Activated T-cell treated with anti-CD3 and anti-CD28 coated beads, Interleukin-2, amount 50 U/mL, for 48 hours (primary cell): ENCODE data around the gene CTNND1.
"Not testable (repeated sequence)": the region's sequence is repeated elsewhere in the genome, so short reads cannot be mapped to it uniquely, and the experiment has no call there.

Experiments used
- DNase-seq, 2 experiments: peaks; one replicate each; pipeline ENCODE4 v3.0.0-alpha.2; 2020

Gene CTNND1, protein sequence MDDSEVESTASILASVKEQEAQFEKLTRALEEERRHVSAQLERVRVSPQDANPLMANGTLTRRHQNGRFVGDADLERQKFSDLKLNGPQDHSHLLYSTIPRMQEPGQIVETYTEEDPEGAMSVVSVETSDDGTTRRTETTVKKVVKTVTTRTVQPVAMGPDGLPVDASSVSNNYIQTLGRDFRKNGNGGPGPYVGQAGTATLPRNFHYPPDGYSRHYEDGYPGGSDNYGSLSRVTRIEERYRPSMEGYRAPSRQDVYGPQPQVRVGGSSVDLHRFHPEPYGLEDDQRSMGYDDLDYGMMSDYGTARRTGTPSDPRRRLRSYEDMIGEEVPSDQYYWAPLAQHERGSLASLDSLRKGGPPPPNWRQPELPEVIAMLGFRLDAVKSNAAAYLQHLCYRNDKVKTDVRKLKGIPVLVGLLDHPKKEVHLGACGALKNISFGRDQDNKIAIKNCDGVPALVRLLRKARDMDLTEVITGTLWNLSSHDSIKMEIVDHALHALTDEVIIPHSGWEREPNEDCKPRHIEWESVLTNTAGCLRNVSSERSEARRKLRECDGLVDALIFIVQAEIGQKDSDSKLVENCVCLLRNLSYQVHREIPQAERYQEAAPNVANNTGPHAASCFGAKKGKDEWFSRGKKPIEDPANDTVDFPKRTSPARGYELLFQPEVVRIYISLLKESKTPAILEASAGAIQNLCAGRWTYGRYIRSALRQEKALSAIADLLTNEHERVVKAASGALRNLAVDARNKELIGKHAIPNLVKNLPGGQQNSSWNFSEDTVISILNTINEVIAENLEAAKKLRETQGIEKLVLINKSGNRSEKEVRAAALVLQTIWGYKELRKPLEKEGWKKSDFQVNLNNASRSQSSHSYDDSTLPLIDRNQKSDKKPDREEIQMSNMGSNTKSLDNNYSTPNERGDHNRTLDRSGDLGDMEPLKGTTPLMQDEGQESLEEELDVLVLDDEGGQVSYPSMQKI

DNA sequence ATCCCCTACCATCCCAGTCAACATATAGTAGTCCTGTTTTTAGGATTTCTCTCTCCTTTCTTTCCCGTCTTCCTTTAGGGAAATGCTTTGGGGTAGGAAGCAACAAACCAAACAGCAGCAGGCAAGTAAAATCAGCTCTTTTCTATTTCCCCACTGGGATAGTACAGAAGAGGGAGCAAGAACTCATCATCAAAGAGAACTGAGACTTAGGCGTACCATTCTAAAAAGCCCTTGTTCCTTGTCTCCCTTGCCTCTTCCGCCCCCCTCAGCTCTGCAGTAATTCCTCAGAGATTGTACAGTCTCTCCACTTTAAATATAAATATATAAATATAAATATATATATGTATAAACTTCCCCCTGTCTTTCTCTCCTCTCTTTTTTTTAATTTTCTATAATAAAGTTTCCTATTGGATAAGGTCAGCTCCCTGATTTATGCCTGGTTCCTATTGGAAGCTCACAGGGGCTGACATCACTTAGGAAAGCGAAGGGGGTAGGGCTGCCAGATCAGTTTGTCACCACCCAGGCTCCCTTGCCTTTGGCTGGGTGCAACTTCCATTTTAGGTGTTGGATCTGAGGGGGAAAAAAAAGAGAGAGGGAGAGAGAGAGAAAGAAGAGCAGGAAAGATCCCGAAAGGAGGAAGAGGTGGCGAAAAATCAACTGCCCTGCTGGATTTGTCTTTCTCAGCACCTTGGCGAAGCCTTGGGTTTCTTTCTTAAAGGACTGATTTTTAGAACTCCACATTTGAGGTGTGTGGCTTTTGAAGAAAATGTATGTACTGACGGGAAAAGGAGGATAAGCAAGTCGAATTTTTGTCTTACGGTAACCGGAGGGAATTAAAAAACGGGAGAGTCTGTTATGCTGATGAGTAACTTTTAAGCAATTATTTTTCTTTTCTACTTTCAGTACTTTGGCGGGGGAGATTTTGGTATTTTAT lies at the start of gene CTNND1:
Gene CTNND1, plus strand, starts transcription at position 502 of the 934 bp plus-strand sequence. CDS start 29,677 bp downstream, outside the sequence.
- no peak for DNase-seq

- peak; percentile 90 to 92 for DNase-seq
Measured at GRCh38 chr11:57712256-57713150, 49.1 kb upstream of the CTNND1 start, which contains the start of gene TMX2. TMX2 (plus strand) TSS chr11:57712593; CDS start chr11:57712619, 26 bp downstream.

DNA sequence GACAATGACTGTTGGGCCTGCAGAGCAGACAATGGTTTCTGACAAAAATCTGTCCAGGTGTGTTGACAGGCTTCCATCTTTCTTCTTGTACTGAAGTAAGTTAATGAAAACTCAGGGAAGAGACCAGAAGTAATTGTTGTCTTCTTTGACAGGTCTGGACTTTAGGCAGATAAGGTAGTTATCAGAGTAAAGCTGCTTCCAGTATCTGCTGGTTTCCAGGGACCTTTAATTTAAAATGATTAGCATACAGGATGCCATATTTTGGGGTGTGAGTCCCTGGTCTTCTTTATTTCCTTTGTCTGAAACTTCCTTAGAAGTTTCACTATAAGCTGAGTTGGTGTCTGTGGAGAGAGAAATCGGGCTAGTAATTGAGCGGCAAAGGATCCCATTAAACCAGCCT lies 47.8 kb upstream of the CTNND1 start:
- DNase-seq, result no peak

GRCh38 chr11:57716726-57717125 lies 44.9 kb upstream of the CTNND1 start:
- not testable (repeated sequence) for DNase-seq

DNA sequence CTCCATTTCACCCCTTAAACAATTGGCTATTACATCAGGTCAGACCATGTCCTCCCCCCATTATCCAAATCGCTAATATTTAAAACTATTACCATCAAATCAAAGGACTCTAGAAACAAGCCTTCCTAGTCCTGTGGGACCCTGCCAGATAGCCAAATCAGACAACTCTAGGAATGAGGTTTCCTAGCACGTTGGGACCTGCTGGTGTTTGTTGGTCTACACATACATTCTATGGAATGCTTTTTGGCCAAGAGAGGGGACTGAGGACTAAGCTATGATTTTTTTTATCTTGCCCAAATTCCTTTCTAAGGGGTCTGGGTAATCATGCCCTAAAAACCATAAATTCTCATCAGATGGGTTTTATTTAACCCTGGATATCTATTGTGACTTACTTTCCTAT lies 34.4 kb upstream of the CTNND1 start:
- DNase-seq, result no peak

DNA sequence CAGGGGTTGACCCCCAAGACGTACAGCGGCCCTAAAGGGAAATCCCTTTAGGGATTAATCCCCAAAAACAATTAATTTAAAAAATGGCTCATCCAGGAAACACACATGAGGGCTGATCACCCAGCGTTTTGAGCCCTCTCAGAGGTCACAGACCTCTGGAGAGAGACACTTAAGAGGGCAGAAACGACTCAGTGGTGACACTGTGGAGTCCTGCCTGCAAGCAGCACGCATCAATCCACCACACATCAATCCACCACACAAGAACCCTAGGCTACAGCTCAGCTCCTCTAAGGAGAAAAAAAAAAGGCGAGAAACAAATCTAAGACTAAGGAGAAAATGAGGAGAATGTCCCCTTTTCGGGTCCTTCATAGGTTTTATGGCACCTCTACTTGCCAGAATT lies 32.8 kb upstream of the CTNND1 start:
- DNase-seq, result no peak

DNA sequence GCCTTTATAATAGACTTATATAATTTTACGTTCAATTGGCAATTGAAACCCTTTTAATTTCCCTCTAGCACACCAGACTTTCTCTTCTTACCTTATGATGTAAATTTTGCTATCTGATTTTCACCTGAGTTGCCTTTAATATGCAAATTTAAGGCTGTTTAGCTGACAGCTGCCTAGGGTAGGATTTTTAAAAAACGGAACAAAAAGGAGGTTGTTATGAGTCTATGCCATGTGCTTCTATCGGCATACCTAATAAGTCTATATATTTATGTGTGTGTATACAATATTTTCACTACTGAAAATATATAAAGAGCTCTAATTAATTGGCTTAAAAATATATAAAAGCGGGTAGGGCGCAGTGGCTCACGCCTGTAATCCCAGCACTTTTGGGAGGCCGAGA lies 32.1 kb upstream of the CTNND1 start:
- no peak for DNase-seq

DNA sequence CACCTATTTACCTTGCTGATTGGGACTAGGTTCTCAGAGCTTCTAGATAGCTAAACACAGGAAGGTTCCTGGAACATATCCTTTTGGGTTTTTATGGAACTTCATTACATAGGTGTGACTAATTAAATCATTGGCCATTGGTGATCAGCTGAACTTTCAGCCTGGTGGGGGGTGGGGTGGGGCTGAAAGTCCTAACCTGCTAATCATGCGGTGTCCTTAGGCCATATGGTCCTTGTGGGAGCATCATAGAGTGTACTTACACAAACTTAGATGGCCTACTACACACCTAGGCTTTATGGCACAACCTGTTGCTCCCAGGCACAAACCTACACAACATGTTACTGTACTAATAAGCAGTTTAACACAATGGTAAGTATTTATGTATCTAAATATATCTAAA lies 28.9 kb upstream of the CTNND1 start:
- no peak for DNase-seq

GRCh38 chr11:57735619-57736298 lies 25.8 kb upstream of the CTNND1 start:
- DNase-seq, result no peak

DNA sequence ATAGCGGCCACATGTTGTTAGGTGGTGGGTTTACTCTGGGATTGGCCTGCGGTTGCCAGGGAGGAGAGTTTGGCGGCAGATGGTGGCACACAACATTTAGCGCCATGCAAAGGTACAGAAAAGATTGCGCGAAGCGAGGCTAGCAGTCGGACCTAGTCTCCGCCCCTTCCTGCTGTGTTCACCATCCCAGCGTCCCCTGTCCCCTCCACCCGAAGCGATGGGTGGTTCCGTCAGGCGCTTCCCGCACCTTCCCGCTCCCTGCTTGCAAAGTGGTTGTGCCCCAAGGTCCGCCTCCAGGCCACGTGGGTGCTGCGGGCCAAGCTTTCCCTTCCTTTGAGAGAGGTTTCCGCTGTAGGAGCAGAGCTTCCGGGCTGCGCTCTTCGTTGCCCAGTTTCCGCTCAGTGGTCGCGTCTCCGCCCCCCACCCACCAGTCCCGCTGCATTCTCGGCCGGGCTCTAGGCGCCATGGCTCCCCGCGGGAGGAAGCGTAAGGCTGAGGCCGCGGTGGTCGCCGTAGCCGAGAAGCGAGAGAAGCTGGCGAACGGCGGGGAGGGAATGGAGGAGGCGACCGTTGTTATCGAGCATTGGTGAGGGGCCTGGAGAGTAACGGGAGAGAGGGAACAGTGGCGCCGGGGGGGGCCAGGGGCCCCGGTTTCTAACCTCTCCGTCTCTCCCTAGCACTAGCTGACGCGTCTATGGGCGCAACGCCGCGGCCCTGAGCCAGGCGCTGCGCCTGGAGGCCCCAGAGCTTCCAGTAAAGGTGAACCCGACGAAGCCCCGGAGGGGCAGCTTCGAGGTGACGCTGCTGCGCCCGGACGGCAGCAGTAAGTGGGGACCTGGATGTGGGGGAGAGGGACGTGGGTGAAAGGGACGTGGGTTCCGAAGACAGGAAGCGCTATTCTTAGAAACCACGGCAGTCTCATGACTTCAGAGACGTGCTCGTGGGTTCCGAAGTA lies 20.2 kb upstream of the CTNND1 start, which contains the start of gene SELENOH:
Gene SELENOH, plus strand, starts transcription at position 360 of the 955 bp plus-strand sequence. Its CDS starts 105 bp downstream, at position 465.
- DNase-seq, result peak; percentile 98

- no peak for DNase-seq
Measured at GRCh38 chr11:57742087-57742452, 19.5 kb upstream of the CTNND1 start.

- no peak for DNase-seq
Measured at GRCh38 chr11:57744357-57744756, 17.2 kb upstream of the CTNND1 start.

GRCh38 chr11:57745206-57745605 lies 16.4 kb upstream of the CTNND1 start:
- no peak for DNase-seq

DNA sequence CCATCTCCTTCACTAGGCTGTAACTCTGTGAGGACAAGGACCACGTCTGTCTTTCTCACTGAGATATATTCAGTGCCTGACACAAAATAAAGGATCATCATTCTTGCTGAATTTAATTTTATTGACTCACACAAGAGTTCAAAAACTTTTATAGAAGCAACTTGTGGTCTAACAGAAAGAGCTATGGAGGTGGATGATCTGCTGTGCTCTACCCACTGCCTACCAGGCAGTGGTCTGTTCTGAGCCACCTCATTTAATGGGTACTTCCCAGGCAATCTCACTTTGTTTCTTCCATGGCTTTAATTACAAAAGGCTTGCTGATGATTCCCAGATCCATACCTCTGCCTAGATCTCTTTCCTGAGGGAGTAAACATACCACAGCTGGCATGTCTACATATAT lies 14.7 kb upstream of the CTNND1 start:
- DNase-seq, result no peak

DNA sequence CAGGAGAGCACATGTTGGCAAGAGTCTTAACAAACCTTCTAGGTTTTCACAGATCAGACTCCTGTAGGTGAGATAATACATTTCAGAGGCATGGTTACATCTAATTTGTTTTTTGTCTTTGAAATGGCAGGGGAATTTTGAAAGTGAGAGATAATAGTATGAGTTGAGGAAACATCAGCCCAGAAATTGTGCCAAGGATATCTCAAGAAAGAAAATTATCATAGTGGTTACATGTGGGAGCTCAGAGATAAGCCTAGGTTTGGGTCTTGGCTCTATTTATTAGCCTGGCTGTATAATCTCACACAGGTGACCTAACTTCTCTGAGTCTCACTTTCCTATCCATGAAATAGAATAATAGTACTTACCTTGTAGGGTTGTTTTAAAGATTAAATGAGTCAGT lies 10.4 kb upstream of the CTNND1 start:
- no peak for DNase-seq

GRCh38 chr11:57751676-57752253 lies 9.8 kb upstream of the CTNND1 start, which contains the start of gene BTBD18:
BTBD18 (minus strand) TSS chr11:57751819; CDS start chr11:57751188, 631 bp downstream.
- no peak for DNase-seq

DNA sequence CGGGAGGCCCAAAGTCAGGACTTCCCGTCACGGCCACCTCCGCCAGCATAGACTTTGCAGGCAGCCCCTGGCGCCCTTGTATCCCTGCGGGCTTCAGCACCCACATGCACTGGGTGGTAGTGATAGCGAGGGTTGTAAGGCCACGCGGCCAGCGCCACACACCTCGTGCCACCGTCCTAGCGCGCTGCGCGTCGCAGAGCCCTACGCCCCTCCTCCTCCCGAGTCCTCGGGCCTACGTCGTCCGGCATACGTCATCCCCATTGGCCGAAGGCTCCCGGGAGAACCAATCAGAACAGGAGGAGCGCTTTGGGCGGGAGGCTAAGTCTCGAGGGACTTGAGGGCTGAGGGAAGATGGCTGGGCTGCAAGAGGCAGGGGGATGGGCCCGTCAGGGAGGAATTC lies 8.6 kb upstream of the CTNND1 start:
- no peak for DNase-seq

- no peak for DNase-seq
Measured at GRCh38 chr11:57758174-57758573, 3.4 kb upstream of the CTNND1 start.
